K562 (cell line): Measurements from ENCODE around the gene SERPINH1. TPM values are rescaled to one million over a fixed set of nuclear protein-coding genes. Genes with fewer than 3 reads are reported as not detected.

ENCODE experiments used
- KLF10 ChIP-seq: fragments of 250-450 bp; sonication (Bioruptor Pico); IDR thresholded peaks from 2 replicates; pipeline ENCODE4 v1.6.1; 2021; ENCODE audit warnings: matching md5 sums
- LCOR ChIP-seq: sonication (generic); formaldehyde crosslinking; IDR thresholded peaks from 2 replicates; pipeline ENCODE4 v1.8.0; 2022; ENCODE audit warnings: mild to moderate bottlenecking, missing genetic modification reagents
- MAFF ChIP-seq: IDR thresholded peaks from 2 replicates; pipeline ENCODE4 v1.6.1; 2012; ENCODE audit warnings: low read length, improper control_type of control experiment
- PHF8 ChIP-seq: fragments of 200-600 bp; sonication (generic); IDR thresholded peaks from 2 replicates; pipeline ENCODE4 v1.6.1; 2012; ENCODE audit warnings: mixed run types, mild to moderate bottlenecking, inconsistent platforms, low read length, moderate library complexity, borderline replicate concordance
- RBM15 ChIP-seq: fragments of 200-400 bp; formaldehyde crosslinking; IDR thresholded peaks from 2 replicates; pipeline ENCODE4 v1.6.1; 2018; ENCODE audit warnings: mild to moderate bottlenecking, low read length, moderate library complexity; ENCODE audit not compliant: insufficient read depth
- RBM25 ChIP-seq: fragments of 200-400 bp; formaldehyde crosslinking; IDR thresholded peaks from 2 replicates; pipeline ENCODE4 v1.6.1; 2018; ENCODE audit warnings: low read length, low read depth, moderate library complexity; ENCODE audit not compliant: severe bottlenecking
- TAF15 ChIP-seq: fragments of 200-400 bp; formaldehyde crosslinking; IDR thresholded peaks from 2 replicates; pipeline ENCODE4 v1.6.1; 2017; ENCODE audit warnings: mild to moderate bottlenecking, low read depth, low read length, moderate library complexity
- XRCC4 ChIP-seq: IDR thresholded peaks from one replicate; pipeline ENCODE4 v1.6.1; 2011; ENCODE audit not compliant: insufficient read depth, insufficient read length; ENCODE audit errors: extremely low read depth
- ZNF507 ChIP-seq: conservative IDR thresholded peaks from 2 replicates; pipeline ENCODE4 v1.6.1; 2017; ENCODE audit warnings: missing genetic modification characterization, missing compliant biosample characterization
- ZNF764 ChIP-seq: fragments of 250-450 bp; sonication (Bioruptor Pico); IDR thresholded peaks from 2 replicates; pipeline ENCODE4 v1.4.0; 2020; ENCODE audit warnings: low read depth, mild to moderate bottlenecking, moderate library complexity
- ZSCAN32 ChIP-seq: fragments of 450-650 bp; formaldehyde crosslinking; IDR thresholded peaks from 2 replicates; pipeline ENCODE4 v1.4.0; 2020; ENCODE audit warnings: mild to moderate bottlenecking, moderate library complexity
- polyA plus RNA-seq, 8 experiments: library from polyadenylated mRNA; depleted of rRNA in 4 of 8; stranded (reverse) in 5 of 8; unstranded in 3 of 8; fragments of >200 nt; fragmentation: Nextera tagmentation in 2 of 8; fragmentation: Illumina TruSeq in 1 of 8; extraction: Ambion mirVana in 2 of 8; extraction: Trizol in 1 of 8; gene quantifications; 2 replicates each; pipeline versions ENCODE4 v1.2.1 to v1.2.3, GENCODE V29; 2011 to 2014; ENCODE audit warnings: inconsistent platforms in 1 of 8, missing spikeins in 1 of 8
- total RNA-seq, 7 experiments: library from RNA; depleted of rRNA in 6 of 7; stranded (reverse); fragments of >200 nt in 6 of 7; fragmentation: Illumina TruSeq in 2 of 7; extraction: Trizol in 2 of 7; gene quantifications; 2 replicates each; pipeline versions ENCODE4 v1.2.1 to v1.2.3, GENCODE V29; 2011 to 2021; ENCODE audit warnings: low replicate concordance in 1 of 7
- TF ChIP-seq, protein P1 (sequence below), 2 experiments: fragments of 450-650 bp; formaldehyde crosslinking in 1 of 2; IDR thresholded peaks; 2 replicates each; pipeline versions ENCODE4 v1.4.0 to v1.6.1; 2014 to 2020; ENCODE audit warnings: mild to moderate bottlenecking in 2 of 2, borderline replicate concordance in 1 of 2, low read depth in 1 of 2
- TF ChIP-seq, protein P2 (sequence below): fragments of 250-450 bp; sonication (Bioruptor Pico); IDR thresholded peaks from 2 replicates; pipeline ENCODE4 v1.4.0; 2020; ENCODE audit warnings: mild to moderate bottlenecking, moderate library complexity
- TF ChIP-seq, protein P3 (sequence below): fragments of 200-800 bp; sonication (Bioruptor generic); IDR thresholded peaks from 2 replicates; pipeline ENCODE4 v1.6.1; 2016; ENCODE audit warnings: missing genetic modification characterization, missing compliant biosample characterization

Gene SERPINH1
- total and polyA plus RNA-seq, 9 of the 15 experiments (the other 6 are each of a cell fraction or from before 2014, with no cell fraction given) = 2.8 to 106 (median 67.9) TPM

DNA sequence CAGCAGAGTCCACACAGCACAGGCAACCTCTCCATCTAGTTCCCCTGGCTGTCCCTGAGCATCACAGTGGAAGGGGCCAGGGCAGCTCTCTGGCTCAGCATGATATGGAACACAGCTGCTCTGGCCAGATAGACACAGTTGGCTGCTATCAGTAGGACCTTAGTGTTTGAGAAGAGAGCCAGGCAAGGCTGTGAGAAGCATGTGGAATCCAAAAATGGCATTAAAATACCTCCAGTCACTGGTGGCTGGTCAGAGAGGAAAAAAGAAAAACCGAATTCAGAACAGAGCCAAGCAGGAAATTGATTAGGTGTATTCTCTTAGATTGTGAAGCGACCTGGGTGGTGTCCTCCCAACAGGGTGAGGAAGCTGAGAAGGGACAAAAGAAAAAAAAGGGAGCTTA lies 27.9 kb downstream of the SERPINH1 start (continued):
- TF ChIP-seq, protein P1, sequence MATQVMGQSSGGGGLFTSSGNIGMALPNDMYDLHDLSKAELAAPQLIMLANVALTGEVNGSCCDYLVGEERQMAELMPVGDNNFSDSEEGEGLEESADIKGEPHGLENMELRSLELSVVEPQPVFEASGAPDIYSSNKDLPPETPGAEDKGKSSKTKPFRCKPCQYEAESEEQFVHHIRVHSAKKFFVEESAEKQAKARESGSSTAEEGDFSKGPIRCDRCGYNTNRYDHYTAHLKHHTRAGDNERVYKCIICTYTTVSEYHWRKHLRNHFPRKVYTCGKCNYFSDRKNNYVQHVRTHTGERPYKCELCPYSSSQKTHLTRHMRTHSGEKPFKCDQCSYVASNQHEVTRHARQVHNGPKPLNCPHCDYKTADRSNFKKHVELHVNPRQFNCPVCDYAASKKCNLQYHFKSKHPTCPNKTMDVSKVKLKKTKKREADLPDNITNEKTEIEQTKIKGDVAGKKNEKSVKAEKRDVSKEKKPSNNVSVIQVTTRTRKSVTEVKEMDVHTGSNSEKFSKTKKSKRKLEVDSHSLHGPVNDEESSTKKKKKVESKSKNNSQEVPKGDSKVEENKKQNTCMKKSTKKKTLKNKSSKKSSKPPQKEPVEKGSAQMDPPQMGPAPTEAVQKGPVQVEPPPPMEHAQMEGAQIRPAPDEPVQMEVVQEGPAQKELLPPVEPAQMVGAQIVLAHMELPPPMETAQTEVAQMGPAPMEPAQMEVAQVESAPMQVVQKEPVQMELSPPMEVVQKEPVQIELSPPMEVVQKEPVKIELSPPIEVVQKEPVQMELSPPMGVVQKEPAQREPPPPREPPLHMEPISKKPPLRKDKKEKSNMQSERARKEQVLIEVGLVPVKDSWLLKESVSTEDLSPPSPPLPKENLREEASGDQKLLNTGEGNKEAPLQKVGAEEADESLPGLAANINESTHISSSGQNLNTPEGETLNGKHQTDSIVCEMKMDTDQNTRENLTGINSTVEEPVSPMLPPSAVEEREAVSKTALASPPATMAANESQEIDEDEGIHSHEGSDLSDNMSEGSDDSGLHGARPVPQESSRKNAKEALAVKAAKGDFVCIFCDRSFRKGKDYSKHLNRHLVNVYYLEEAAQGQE (IDR thresholded peaks at IDR 0.05; ENCODE audit: borderline replicate concordance) = no peak
- TF ChIP-seq, protein P1 (CRISPR knock-in tag; IDR thresholded peaks at IDR 0.05; ENCODE audit: low read depth) = no peak
- TF ChIP-seq RBM25 = no peak
- TF ChIP-seq PHF8 = no peak
- no peak for TF ChIP-seq MAFF
- no peak for TF ChIP-seq ZNF507
- TF ChIP-seq, protein P2, sequence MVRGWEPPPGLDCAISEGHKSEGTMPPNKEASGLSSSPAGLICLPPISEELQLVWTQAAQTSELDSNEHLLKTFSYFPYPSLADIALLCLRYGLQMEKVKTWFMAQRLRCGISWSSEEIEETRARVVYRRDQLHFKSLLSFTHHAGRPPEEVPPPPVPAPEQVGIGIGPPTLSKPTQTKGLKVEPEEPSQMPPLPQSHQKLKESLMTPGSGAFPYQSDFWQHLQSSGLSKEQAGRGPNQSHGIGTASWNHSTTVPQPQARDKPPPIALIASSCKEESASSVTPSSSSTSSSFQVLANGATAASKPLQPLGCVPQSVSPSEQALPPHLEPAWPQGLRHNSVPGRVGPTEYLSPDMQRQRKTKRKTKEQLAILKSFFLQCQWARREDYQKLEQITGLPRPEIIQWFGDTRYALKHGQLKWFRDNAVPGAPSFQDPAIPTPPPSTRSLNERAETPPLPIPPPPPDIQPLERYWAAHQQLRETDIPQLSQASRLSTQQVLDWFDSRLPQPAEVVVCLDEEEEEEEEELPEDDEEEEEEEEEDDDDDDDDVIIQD (CRISPR knock-in tag) = no peak
- no peak for TF ChIP-seq ZSCAN32 (CRISPR knock-in tag)
- TF ChIP-seq TAF15 = no peak
- TF ChIP-seq ZNF764 (CRISPR knock-in tag) = no peak
- no peak for TF ChIP-seq RBM15
- TF ChIP-seq KLF10 (CRISPR knock-in tag) = no peak
- no peak for TF ChIP-seq LCOR (CRISPR knock-in tag)
- TF ChIP-seq, protein P3, sequence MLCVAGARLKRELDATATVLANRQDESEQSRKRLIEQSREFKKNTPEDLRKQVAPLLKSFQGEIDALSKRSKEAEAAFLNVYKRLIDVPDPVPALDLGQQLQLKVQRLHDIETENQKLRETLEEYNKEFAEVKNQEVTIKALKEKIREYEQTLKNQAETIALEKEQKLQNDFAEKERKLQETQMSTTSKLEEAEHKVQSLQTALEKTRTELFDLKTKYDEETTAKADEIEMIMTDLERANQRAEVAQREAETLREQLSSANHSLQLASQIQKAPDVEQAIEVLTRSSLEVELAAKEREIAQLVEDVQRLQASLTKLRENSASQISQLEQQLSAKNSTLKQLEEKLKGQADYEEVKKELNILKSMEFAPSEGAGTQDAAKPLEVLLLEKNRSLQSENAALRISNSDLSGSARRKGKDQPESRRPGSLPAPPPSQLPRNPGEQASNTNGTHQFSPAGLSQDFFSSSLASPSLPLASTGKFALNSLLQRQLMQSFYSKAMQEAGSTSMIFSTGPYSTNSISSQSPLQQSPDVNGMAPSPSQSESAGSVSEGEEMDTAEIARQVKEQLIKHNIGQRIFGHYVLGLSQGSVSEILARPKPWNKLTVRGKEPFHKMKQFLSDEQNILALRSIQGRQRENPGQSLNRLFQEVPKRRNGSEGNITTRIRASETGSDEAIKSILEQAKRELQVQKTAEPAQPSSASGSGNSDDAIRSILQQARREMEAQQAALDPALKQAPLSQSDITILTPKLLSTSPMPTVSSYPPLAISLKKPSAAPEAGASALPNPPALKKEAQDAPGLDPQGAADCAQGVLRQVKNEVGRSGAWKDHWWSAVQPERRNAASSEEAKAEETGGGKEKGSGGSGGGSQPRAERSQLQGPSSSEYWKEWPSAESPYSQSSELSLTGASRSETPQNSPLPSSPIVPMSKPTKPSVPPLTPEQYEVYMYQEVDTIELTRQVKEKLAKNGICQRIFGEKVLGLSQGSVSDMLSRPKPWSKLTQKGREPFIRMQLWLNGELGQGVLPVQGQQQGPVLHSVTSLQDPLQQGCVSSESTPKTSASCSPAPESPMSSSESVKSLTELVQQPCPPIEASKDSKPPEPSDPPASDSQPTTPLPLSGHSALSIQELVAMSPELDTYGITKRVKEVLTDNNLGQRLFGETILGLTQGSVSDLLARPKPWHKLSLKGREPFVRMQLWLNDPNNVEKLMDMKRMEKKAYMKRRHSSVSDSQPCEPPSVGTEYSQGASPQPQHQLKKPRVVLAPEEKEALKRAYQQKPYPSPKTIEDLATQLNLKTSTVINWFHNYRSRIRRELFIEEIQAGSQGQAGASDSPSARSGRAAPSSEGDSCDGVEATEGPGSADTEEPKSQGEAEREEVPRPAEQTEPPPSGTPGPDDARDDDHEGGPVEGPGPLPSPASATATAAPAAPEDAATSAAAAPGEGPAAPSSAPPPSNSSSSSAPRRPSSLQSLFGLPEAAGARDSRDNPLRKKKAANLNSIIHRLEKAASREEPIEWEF (CRISPR knock-in tag) = peak; percentile 38; the same call in 1 of the 2 replicates
- TF ChIP-seq XRCC4 = no peak
